H1 (cell line): ENCODE results near the gene FZD8. TPM values are rescaled to one million over a fixed set of nuclear protein-coding genes. Genes with fewer than 3 reads are reported as not detected.

Experiments used
- CEBPB ChIP-seq: IDR thresholded peaks from 2 replicates; pipeline ENCODE4 v1.6.1; 2012; ENCODE audit warnings: low read depth, low read length
- EGR1 ChIP-seq: IDR thresholded peaks from 2 replicates; pipeline ENCODE4 v1.6.1; 2011; ENCODE audit warnings: low read depth, low read length, borderline replicate concordance
- POLR2A ChIP-seq, 2 experiments: IDR thresholded peaks; 1 replicate in 1 of 2; 2 replicates in 1 of 2; pipeline ENCODE4 v1.6.1; 2011; ENCODE audit warnings: low read depth in 2 of 2, low read length in 2 of 2, mild to moderate bottlenecking in 2 of 2; ENCODE audit errors: control extremely low read depth in 1 of 2
- RAD21 ChIP-seq, 2 experiments: IDR thresholded peaks in 1 of 2; conservative IDR thresholded peaks in 1 of 2; 2 replicates each; pipeline ENCODE4 v1.6.1; 2011; ENCODE audit warnings: low read depth in 2 of 2, low read length in 2 of 2, improper control_type of control experiment in 1 of 2, inconsistent platforms in 1 of 2, mild to moderate bottlenecking in 1 of 2, moderate library complexity in 1 of 2
- SIRT6 ChIP-seq: IDR thresholded peaks from one replicate; pipeline ENCODE4 v1.7.1; 2012; ENCODE audit warnings: low read length, inconsistent platforms
- polyA plus RNA-seq, 7 experiments: library from polyadenylated mRNA; depleted of rRNA in 3 of 7; stranded (reverse) in 5 of 7; unstranded in 2 of 7; fragments of >200 nt in 5 of 7; fragments of 200-250 nt in 2 of 7; gene quantifications; 1 replicate in 5 of 7; 2 replicates in 1 of 7; 4 replicates in 1 of 7; pipeline versions ENCODE4 v1.2.1 to v1.2.3, GENCODE V29; 2011 to 2013; ENCODE audit warnings: missing spikeins in 2 of 7, mixed read lengths in 2 of 7
- total RNA-seq: library from RNA; stranded (reverse); fragmentation: NEBNext Ultra II Directional; extraction: Animal tissue kit (Norgen Biotek cat#: 25700); gene quantifications from 2 replicates; pipeline ENCODE4 v1.2.1, GENCODE V29; 2021

FZD8 gene
- total and polyA plus RNA-seq, 2 of the 8 experiments (the other 6 are each of a cell fraction or from before 2014, with no cell fraction given): 4.8 to 7.1 TPM

DNA sequence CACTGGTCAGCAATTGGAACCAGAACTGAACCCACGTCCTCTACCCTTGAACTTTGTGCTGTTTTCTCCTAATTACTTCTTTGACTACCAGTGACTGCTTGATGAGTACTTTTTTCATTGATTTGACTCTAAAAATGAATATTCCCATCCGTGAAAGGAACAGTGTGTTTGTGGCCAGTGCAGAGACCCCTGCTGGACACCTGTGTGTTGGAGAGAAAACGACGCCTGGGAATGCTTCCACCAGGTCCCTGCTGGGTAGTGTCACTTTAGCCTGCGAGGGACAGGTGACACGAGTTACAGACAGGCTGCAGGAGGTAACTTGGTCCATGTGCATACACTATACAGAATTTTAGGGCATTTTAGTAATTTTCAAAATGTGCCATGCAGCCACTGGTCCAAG is 43.7 kb downstream of the FZD8 start (continued):
- TF ChIP-seq SIRT6 (no peak), EGR1 (no peak), RAD21 (IDR thresholded peaks at IDR 0.05 in 1 of 2, conservative IDR thresholded peaks at IDR 0.05 in 1 of 2; ENCODE audit: low read depth in 2 of 2, low read length in 2 of 2) (peak in 1 of 2 experiments; percentile 42; a peak in 3 of 4 replicates), CEBPB (no peak), POLR2A (IDR thresholded peaks at IDR 0.05; ENCODE audit: control extremely low read depth in 1 of 2, low read depth in 2 of 2, low read length in 2 of 2) (no peak)
